Progenitor cell of endocrine pancreas (in vitro differentiated cells): ENCODE data around the gene SH3BGRL2. TPM values are rescaled to one million over a fixed set of nuclear protein-coding genes. Genes with fewer than 3 reads are reported as not detected.

Experiments used
- DNase-seq: peaks from one replicate; pipeline ENCODE4 v3.0.0; 2021; ENCODE audit warnings: low spot score; ENCODE audit not compliant: unreplicated experiment
- H3K27ac Mint-ChIP-seq: 2 replicates; pipeline ENCODE4 v1.8.0; 2021; ENCODE audit warnings: mild to moderate bottlenecking, moderate library complexity, mixed read lengths
- H3K27me3 Mint-ChIP-seq: 2 replicates; pipeline ENCODE4 v1.8.0; 2021; ENCODE audit warnings: mixed read lengths
- H3K36me3 Mint-ChIP-seq: 2 replicates; pipeline ENCODE4 v1.8.0; 2022; ENCODE audit warnings: mixed read lengths; ENCODE audit not compliant: insufficient read depth
- H3K4me1 Mint-ChIP-seq: 2 replicates; pipeline ENCODE4 v1.8.0; 2021; ENCODE audit warnings: low read depth, mixed read lengths
- H3K4me3 Mint-ChIP-seq: 2 replicates; pipeline ENCODE4 v1.8.0; 2021; ENCODE audit warnings: low read depth, mild to moderate bottlenecking, moderate library complexity, mixed read lengths
- H3K9me3 Mint-ChIP-seq: 2 replicates; pipeline ENCODE4 v1.8.0; 2021; ENCODE audit warnings: low read depth, mixed read lengths
- CTCF ChIP-seq: fragments of 200-600 bp; sonication (generic); IDR thresholded peaks from one replicate; pipeline ENCODE4 v1.5.0; 2021; ENCODE audit warnings: antibody characterized with exemption, mild to moderate bottlenecking; ENCODE audit not compliant: unreplicated experiment
- total RNA-seq: library from RNA; stranded (reverse); gene quantifications from 2 replicates; pipeline ENCODE4 v1.2.1, GENCODE V29; 2021

SH3BGRL2 gene
- total RNA-seq, 1 donor from 2014 or later: 49.1 TPM

GRCh38 chr6:79697430-79697829 lies 66.3 kb downstream of the SH3BGRL2 start:
- no peak for DNase-seq
- H3K36me3 Mint-ChIP-seq: peaks cover 23% of the 10 kb centered on the region
- no peak overlapping the region for H3K4me3 Mint-ChIP-seq
- H3K27ac Mint-ChIP-seq: no peak overlapping the region
- H3K9me3 Mint-ChIP-seq: no peaks in the 10 kb centered on the region
- peaks cover 16% of the 10 kb centered on the region for H3K4me1 Mint-ChIP-seq
- no peaks in the 10 kb centered on the region for H3K27me3 Mint-ChIP-seq
- no peak for TF ChIP-seq CTCF

GRCh38 chr6:79699606-79700005 lies 68.5 kb downstream of the SH3BGRL2 start:
- TF ChIP-seq CTCF: no peak
- H3K4me1 Mint-ChIP-seq: peaks cover 15% of the 10 kb centered on the region
- DNase-seq: no peak
- H3K4me3 Mint-ChIP-seq: no peak overlapping the region
- no peak overlapping the region for H3K27ac Mint-ChIP-seq
- no peaks in the 10 kb centered on the region for H3K9me3 Mint-ChIP-seq
- H3K27me3 Mint-ChIP-seq: no peaks in the 10 kb centered on the region
- peaks cover 21% of the 10 kb centered on the region for H3K36me3 Mint-ChIP-seq

- Mint-ChIP-seq H3K27me3 (no peaks in the 10 kb centered on the region), H3K9me3 (peaks cover 3% of the 10 kb centered on the region), H3K4me3 (no peak overlapping the region), H3K27ac (no peak overlapping the region), H3K4me1 (no peaks in the 10 kb centered on the region), H3K36me3 (peaks cover 18% of the 10 kb centered on the region)
- DNase-seq: no peak
- TF ChIP-seq CTCF: no peak
Measured at GRCh38 chr6:79702691-79703090, 71.6 kb downstream of the SH3BGRL2 start.

- Mint-ChIP-seq H3K27ac (no peak overlapping the region), H3K36me3 (peaks cover 13% of the 10 kb centered on the region), H3K27me3 (no peaks in the 10 kb centered on the region), H3K9me3 (peaks cover 3% of the 10 kb centered on the region), H3K4me1 (peaks cover 11% of the 10 kb centered on the region), H3K4me3 (no peak overlapping the region)
- DNase-seq: no peak
- TF ChIP-seq CTCF: no peak
Measured at GRCh38 chr6:79704200-79704599, 73.1 kb downstream of the SH3BGRL2 start.

- no peak for DNase-seq
- no peak for TF ChIP-seq CTCF
- H3K9me3 Mint-ChIP-seq: peaks cover 3% of the 10 kb centered on the region
- H3K4me3 Mint-ChIP-seq: no peak overlapping the region
- peaks cover 21% of the 10 kb centered on the region for H3K4me1 Mint-ChIP-seq
- no peak overlapping the region for H3K27ac Mint-ChIP-seq
- no peaks in the 10 kb centered on the region for H3K27me3 Mint-ChIP-seq
- peaks cover 13% of the 10 kb centered on the region for H3K36me3 Mint-ChIP-seq
Measured at GRCh38 chr6:79705456-79705995, 74.4 kb downstream of the SH3BGRL2 start.
